COLO829 (cell line): ENCODE measurements around the gene TAS2R46.
"Not testable (repeated sequence)": the region's sequence is repeated elsewhere in the genome, so short reads cannot be mapped to it uniquely, and the experiment has no call there.

ENCODE experiments used
- DNase-seq: peaks from one replicate; pipeline ENCODE4 v3.0.0; 2012; ENCODE audit warnings: low spot score

The TAS2R46 gene

GRCh38 chr12:11033959-11034358 lies 28.1 kb downstream of the TAS2R46 start:
- not testable (repeated sequence) for DNase-seq

GRCh38 chr12:11031307-11031706 lies 30.8 kb downstream of the TAS2R46 start, which contains the start of gene TAS2R31:
Gene TAS2R31 (minus strand): TSS chr12:11031407. CDS start chr12:11031335, 72 bp downstream.
- DNase-seq = no peak

GRCh38 chr12:11026118-11026517 lies 36.0 kb downstream of the TAS2R46 start:
- no peak for DNase-seq

- no peak for DNase-seq
Observed at GRCh38 chr12:11023387-11023786, 38.7 kb downstream of the TAS2R46 start.

- no peak for DNase-seq
Observed at GRCh38 chr12:11022520-11022919, 39.6 kb downstream of the TAS2R46 start, which contains the start of gene TAS2R19. Gene TAS2R19 (minus strand): TSS chr12:11022620. CDS start chr12:11022571, 49 bp downstream.

- peak; percentile 28 for DNase-seq
Observed at GRCh38 chr12:11016937-11017336, 45.2 kb downstream of the TAS2R46 start.

GRCh38 chr12:11015775-11016430 lies 46.2 kb downstream of the TAS2R46 start:
- DNase-seq = no peak

GRCh38 chr12:11014234-11014633 lies 47.9 kb downstream of the TAS2R46 start:
- DNase-seq = no peak
